Kidney tubule cell (primary cell): ENCODE measurements around the gene FRRS1.

Experiments used
- DNase-seq: peaks from one replicate; pipeline ENCODE4 v3.0.0-alpha.2; 2018; ENCODE audit warnings: low spot score

Gene FRRS1

DNA sequence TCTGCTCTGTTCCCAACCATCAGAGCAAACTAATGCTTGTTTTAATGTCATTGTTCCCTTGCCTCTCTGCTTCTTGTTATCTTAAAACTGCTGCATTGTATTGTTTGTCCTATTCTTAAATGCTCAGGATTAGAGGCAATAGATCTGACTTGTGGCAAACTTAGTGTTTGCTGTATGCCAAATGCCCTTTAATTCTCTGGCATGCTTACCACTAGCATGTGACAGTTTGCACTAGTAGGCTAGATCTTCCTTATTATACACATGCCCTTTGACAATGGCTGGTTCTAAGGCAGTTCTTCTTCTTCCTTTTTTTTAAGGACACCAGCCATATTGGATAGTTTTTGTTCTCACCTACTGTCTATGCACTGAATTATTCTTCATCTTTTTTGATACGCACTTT lies 90.4 kb downstream of the FRRS1 start:
- no peak for DNase-seq

- DNase-seq = no peak
These were observed 91.1 kb downstream of the FRRS1 start for GRCh38 chr1:99675292-99675691.

- peak; percentile 33 for DNase-seq
These were observed 92.0 kb downstream of the FRRS1 start for GRCh38 chr1:99674115-99675064.

DNA sequence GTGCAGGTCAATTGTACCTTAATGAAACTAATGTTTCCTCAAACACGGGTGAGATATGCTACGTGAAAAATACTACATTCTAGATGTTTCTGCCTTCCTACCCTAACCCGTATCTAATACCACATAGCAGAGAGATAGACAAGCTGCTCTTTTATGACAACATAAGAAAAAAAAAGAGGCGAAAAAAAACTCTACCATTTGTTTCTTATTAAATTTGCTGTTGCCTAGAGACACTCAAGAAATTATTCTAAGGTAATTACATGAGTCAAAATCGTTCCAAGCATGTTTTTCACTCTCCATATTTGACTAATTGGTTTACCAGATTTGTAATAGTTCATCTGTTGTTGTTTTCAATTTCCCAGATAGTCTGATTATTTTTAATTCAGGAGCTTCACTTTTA lies 93.1 kb downstream of the FRRS1 start:
- DNase-seq = no peak

DNA sequence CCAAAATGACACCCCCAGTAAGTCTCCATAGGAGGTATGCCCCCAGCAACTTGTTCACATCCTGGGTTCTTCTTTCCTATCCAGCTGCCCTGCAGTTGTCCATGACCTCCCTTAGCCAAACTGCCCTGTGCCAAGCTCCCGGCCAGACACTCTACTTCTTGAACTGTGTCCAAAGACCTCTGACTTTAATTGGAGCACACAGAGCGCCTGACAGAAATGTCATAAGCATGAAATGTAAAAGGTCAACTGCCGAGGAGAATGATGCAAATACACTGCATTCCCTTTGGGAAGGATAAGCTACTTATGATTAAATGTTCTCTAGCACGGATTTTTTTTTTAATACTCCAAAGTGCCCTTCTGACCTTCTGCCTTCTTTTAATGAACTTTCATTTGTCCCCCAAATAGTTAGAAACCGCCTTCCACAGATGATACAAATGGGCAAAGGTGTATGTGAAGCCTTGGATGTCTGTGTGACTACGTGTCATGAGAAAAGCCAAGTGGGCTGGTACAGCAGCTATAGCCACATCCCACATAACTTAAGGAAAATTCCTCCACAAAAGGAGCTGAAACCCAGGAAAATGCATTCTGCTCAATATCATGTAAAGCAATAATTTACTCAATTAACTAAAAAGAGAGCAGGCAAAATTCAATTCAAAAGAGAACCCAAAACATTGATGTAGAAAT lies 93.8 kb downstream of the FRRS1 start:
- DNase-seq = peak; percentile 15

DNA sequence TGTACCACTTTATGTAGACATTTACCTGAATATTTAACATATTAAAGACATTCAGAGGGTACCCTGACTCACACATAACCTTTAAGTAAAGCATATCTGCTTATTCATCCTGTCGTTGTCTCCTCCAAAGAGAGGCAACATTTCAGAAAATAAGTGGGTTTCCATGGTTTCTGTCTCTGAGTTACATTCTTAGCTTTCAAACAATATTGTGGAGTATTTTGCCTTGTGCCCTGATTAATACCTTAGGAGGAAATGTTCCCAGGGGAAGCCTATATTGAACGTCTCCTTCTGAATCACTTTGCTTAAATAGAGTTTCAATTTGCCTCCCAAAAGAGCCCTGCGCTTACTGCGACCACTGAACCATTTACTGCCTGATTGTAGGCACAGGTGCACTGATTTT lies 94.4 kb downstream of the FRRS1 start:
- peak; percentile 20 for DNase-seq

GRCh38 chr1:99670583-99670982 lies 95.9 kb downstream of the FRRS1 start:
- DNase-seq = no peak

DNA sequence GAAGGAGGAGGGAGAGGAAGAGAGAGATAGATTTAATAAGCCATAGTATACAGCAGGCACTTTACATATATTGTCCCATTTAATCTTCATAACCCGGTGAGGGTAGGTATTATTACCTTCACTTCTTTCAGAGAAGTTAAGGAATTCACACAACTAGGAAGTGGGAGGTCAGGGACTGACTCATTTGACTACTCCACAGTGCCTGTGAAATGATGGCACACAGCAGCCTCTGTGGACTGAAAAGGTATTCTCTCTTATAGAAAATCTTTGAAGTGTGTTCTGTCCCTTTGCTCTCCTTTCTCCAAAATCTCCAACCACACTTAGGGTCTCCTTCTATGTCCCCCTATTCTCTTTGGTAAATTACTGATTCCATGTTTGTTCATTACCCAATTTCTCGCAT lies 96.6 kb downstream of the FRRS1 start:
- peak; percentile 27 for DNase-seq

DNA sequence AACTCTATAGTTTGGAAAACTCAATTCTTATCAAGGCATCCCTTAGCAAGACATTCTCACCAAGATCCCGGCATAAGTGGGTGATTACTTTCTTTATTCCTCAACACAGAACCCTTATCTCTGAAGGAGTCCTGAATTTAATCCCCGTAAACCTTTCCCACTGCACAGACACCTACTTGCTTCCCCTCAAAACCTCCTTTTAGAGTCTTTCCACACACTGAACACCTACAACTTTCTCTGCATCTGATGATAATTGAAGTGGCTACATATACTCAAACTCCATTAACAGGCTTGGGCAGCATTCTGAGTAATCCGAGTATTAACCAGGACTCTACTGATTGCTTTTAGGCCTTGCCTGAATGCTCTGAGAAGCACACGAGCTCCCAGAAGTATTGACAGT lies 97.1 kb downstream of the FRRS1 start:
- no peak for DNase-seq

GRCh38 chr1:99665212-99665611 lies 101.2 kb downstream of the FRRS1 start:
- DNase-seq = no peak

DNA sequence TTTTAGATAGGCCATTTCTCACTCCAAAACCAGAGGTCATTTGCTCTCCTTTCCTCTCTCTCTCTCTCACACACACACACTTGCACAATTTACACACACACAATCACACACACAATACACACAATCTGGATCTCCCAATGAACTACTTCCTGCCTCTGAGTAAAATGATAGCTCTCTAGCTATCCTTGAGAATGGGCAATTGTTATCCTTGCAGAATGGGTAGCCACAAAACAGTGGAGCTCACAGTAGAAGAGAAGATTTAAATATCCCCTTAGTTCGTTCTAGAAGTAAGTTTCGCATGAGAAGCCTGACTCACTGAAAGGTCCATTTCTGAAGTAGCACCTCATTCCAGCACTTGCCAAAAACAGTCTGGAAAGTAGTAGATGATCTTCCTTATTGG lies 102.9 kb downstream of the FRRS1 start:
- no peak for DNase-seq

DNA sequence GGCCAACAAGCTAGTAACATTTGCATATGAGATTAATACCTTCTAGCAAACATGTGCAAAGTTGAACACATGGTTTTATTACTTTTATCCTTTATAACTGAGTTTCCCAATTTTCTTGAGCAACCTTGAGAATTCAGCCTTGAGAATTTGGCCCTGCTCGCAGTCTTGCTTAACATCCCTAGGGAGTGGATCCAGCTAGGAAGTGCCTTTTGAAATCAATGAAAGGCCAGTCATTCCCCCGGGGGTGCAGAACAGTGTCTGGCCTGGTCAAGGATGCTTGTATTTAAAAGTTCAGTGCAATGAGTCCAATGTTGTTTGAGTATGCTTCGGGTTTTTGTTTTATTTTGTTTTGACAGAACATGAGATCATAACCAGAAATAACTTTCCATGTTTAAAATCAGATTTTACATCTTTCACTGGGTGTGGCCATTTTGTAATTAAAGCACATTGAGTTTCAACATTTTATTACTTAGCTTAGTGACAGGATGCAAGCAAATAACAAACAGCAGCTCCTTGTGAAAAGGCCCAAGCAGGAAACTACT lies 103.8 kb downstream of the FRRS1 start:
- no peak for DNase-seq

DNA sequence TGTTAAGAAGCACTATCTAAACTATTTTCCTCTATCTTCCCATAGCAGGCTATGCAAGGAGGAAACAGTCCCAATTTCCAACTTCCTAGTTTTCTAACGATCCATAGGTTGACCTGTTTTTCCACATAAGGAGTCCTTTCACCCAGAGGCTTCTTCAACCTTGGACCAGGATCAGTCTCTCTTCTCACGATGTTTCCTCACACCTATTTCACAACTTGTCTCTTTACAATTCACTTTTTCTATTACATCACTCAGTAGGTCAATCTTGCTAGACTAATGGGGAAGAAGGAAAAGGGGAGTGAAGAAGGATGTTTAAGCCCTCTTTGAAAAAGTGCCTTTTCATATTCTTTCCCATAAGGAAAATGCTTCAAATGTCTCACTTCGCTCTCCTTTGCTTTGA lies 104.7 kb downstream of the FRRS1 start:
- DNase-seq = no peak

DNA sequence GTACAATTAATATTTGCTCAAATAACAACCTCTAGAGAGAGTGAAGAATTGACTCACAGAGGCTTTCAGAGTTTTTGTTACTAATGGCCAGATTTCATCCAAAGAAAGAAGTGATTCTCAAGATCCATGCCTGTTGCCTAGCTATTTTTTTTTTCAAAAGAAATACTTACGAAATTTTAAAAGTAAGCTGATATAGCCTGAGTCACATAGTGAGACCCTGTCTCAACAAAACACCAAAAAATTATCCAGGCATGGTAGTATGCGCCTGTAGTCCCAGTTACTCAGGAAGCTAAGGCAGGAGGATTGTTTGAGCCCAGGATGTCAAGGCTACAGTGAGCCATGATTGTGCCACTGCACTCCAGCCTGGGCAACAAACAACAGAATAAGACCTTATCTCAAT lies 105.9 kb downstream of the FRRS1 start:
- no peak for DNase-seq

GRCh38 chr1:99659755-99660210 lies 106.7 kb downstream of the FRRS1 start:
- no peak for DNase-seq
